HCT116 (cell line): Measurements from ENCODE around the gene LNPK.

Experiments
- ATF3 ChIP-seq: IDR thresholded peaks from 2 replicates; pipeline ENCODE4 v1.6.1; 2012
- CTCF ChIP-seq, 3 experiments: fragments of 200-600 bp in 1 of 3; sonication (generic) in 1 of 3; IDR thresholded peaks in 2 of 3; conservative IDR thresholded peaks in 1 of 3; 2 replicates each; pipeline ENCODE4 v1.5.1; 2012 to 2017; ENCODE audit warnings: low read depth in 2 of 3, low read length in 2 of 3, antibody characterized with exemption in 1 of 3, borderline replicate concordance in 1 of 3, control low read depth in 1 of 3, mild to moderate bottlenecking in 1 of 3, mixed read lengths in 1 of 3, mixed run types in 1 of 3, moderate library complexity in 1 of 3; ENCODE audit not compliant: insufficient read depth in 1 of 3
- EGR1 ChIP-seq: IDR thresholded peaks from 2 replicates; pipeline ENCODE4 v1.6.1; 2012; ENCODE audit warnings: low read depth
- EZH2 ChIP-seq: fragments of 200-600 bp; sonication (generic); IDR thresholded peaks from 2 replicates; pipeline ENCODE4 v1.6.1; 2017; ENCODE audit warnings: antibody characterized with exemption, mixed run types
- JUND ChIP-seq: IDR thresholded peaks from 2 replicates; pipeline ENCODE4 v1.6.1; 2012

DNA sequence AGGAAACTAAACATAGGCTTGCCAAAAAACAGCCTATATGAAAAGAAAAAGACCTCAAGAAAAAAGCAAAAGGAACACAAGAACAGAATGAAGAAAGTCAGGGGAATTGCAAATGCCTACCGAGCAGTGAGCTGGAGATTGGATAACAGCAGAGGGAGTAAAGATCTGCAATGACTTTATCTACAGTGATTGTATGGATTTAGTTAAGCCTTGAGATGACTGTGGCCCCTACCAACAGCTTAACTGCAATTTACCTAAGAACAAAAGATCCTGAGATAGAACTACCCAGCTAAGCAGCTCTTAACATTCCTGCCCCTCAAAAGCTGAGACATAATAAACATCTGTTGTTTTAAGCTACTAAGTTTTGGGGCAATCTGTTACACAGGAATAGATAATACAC, 20.5 kb downstream of the LNPK start:
- TF ChIP-seq CTCF (IDR thresholded peaks at IDR 0.05 in 2 of 3, conservative IDR thresholded peaks at IDR 0.05 in 1 of 3; ENCODE audit: borderline replicate concordance in 1 of 3, insufficient read depth in 1 of 3, low read depth in 2 of 3, low read length in 2 of 3) (no peak), ATF3 (no peak), EZH2 (no peak), JUND (no peak), EGR1 (no peak)
